ENCODE data around the gene SLC38A1.
"Not testable (repeated sequence)": the region's sequence is repeated elsewhere in the genome, so short reads cannot be mapped to it uniquely, and the experiment has no call there.

SLC38A1 gene

DNA sequence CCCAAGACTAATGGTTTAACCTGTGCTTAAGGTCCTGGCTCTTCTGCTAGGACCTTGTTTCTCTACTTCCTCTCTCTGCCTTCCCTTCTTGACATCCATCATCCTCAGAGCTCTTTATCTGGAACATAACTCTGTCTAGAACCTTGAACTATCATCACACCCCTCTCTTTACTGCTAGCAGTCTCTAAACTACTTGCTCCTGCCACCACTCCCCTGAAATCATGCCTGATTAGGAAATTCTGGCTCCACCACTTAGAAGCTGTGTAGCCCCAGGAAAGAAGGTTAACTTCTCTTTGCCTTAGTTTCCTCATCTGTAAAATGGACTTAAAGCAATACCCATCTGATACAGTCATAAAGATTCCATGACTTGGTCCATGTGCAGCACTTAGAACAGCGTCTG, 9.1 kb downstream of the SLC38A1 start:
- TF ChIP-seq, protein P1, sequence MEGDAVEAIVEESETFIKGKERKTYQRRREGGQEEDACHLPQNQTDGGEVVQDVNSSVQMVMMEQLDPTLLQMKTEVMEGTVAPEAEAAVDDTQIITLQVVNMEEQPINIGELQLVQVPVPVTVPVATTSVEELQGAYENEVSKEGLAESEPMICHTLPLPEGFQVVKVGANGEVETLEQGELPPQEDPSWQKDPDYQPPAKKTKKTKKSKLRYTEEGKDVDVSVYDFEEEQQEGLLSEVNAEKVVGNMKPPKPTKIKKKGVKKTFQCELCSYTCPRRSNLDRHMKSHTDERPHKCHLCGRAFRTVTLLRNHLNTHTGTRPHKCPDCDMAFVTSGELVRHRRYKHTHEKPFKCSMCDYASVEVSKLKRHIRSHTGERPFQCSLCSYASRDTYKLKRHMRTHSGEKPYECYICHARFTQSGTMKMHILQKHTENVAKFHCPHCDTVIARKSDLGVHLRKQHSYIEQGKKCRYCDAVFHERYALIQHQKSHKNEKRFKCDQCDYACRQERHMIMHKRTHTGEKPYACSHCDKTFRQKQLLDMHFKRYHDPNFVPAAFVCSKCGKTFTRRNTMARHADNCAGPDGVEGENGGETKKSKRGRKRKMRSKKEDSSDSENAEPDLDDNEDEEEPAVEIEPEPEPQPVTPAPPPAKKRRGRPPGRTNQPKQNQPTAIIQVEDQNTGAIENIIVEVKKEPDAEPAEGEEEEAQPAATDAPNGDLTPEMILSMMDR (IDR thresholded peaks at IDR 0.05; ENCODE audit: borderline replicate concordance, insufficient read depth, low read depth, low read length) = no peak
- no peak overlapping the region for H3K4me3 ChIP-seq (ENCODE audit: low read depth, low read length)

DNA sequence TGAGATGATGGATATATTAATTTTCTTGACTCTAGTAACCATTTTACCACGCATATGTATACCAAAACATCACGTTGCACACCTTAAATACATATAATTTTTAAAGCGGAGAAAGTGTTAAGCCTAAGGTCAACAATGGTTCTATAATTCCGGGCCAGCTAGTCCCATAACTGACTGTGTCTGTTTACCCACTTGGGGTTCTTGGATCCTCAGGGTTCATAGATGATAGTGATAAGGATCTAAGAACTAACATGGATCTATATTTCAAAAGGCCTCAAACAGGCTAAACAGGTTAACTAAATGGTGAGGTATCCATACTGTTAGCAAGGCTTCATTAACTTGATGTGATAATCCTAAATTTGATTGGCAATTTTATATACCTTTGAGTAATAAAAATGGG, 9.8 kb downstream of the SLC38A1 start:
- TF ChIP-seq, protein P1 (IDR thresholded peaks at IDR 0.05; ENCODE audit: borderline replicate concordance, insufficient read depth, low read depth, low read length) = no peak

DNA sequence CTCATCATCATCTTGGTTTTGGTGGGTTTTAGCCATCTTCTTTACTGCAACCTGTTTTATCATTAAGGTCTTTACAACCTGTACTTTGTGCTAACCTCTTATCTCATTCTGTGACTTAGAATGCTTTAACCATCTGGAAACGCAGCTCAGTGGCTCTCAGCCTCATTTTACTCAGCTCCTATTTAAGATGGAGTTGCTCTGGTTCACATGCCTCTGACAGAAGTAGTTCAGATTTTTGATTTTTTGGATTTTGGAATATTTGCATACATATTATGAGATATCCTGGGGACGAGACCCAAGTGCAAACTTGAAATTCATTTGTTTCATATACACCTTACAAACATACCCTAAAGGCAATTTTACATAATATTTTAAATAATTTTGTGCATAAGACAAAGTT, 10.7 kb downstream of the SLC38A1 start:
- TF ChIP-seq, protein P1 (IDR thresholded peaks at IDR 0.05; ENCODE audit: borderline replicate concordance, insufficient read depth, low read depth, low read length) = no peak
- H3K4me3 ChIP-seq (ENCODE audit: low read depth, low read length) = no peak overlapping the region

More for the DNA sequence above, 9.8 kb downstream of the SLC38A1 start:
- no peak overlapping the region for H3K4me3 ChIP-seq (ENCODE audit: low read depth, low read length)

DNA sequence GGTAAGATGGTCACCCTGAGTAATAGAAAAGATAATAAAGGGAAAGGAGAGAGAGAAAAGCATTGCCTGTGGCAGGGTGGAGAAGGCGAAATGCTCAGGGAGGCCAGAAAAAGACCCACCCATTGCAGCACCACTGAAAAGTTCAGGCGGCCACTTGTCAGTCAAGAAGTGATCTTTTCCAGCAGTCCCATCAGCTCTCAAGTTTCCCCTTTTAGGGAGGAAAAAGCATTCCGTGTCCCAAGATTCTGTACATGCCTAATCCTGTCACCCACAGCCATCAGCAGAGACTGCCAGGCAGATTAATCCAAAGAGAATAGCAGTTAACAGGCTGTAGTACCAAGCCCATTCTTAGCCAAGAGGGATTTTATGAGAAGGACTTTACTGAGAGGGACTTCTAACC, 11.9 kb downstream of the SLC38A1 start:
- TF ChIP-seq, protein P1 (IDR thresholded peaks at IDR 0.05; ENCODE audit: borderline replicate concordance, insufficient read depth, low read depth, low read length) = no peak
- no peak overlapping the region for H3K4me3 ChIP-seq (ENCODE audit: low read depth, low read length)

DNA sequence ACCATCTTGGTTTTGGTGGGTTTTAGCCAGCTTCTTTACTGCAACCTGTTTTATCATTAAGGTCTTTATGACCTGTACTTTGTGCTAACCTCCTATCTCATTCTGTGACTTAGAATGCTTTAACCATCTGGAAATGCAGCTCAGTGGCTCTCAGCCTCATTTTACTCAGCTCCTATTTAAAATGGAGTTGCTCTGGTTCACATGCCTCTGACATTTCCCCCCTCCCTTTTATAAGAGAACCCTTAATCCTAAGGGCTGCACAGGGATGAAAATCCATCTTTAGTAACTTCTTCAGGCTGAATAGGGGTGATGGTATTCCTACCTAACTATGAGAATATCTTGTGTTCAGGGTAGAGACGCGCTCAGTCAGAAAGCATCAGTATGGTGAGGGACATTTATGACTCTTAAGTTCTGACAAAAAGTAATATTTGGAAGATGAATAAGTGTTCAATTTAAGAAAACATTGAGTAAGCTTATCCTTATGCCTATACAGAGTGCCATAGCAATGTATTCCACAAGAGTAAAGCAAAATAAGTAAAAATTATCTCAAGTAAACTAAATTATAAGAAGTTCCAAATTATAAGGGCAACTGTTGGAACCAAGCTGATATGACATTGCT, 15.2 kb downstream of the SLC38A1 start:
- no peak overlapping the region for H3K4me3 ChIP-seq (ENCODE audit: low read depth, low read length)
- TF ChIP-seq, protein P1 (IDR thresholded peaks at IDR 0.05; ENCODE audit: borderline replicate concordance, insufficient read depth, low read depth, low read length) = no peak

DNA sequence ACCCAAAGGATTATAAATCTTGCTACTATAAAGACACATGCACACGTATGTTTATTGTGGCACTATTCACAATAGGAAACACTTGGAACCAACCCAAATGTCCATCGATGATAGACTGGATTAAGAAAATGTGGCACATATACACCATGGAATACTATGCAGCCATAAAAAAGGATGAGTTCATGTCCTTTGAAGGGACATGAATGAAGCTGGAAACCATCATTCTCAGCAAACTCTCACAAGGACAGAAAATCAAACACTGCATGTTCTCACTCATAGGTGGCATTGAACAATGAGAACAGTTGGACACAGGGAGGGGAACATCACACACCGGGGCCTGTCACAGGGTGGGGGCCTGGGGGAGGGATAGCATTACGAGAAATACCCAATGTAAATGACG, 16.8 kb downstream of the SLC38A1 start:
- not testable (repeated sequence) for H3K4me3 ChIP-seq (ENCODE audit: low read depth, low read length)

DNA sequence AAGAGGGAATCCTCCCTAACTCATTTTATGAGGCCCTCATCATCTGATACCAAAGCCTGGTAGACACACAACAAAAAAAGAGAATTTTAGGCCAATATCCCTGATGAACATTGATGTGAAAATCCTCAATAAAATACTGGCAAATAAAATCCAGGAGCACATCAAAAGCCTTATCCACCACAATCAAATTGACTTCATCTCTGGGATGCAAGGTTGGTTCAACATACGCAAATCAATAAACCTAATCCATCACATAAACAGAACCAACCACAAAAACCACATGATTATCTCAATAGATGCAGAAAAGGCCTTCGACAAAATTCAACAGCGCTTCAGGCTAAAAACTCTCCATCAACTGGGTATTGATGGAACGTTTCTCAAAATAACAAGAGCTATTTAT, 18.9 kb downstream of the SLC38A1 start:
- H3K4me3 ChIP-seq (ENCODE audit: low read depth, low read length) = not testable (repeated sequence)

DNA sequence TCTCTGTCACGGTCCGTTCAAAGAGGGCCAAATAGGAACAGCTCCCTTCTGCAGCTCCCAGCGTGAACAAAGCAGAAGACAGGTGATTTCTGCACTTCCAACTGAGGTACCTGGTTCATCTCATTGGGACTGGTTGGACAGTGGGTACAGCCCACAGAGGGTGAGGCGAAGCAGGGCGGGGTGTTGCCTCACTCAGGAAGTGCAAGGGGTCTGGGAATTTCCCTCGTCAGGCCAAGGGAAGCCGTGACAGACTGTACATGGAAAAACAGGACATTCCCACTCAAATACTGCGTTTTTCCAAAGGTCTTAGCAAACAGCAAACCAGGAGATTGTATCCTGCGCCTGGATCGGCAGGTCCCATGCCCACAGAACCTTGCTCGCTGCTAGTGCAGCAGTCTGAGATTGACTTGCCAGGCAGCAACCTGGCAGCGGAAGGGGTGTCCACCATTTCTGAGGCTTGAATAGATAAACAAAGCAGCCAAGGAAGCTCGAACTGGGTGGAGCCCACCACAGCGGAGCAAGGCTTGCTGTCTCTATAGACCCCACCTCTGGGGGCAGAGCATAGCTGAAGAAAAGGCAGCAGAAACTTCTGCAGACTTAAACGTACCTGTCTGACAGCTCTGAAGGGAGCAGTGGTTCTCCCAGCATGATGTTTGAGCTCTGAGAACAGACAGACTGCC, 22.7 kb downstream of the SLC38A1 start:
- TF ChIP-seq, protein P1 (IDR thresholded peaks at IDR 0.05; ENCODE audit: borderline replicate concordance, insufficient read depth, low read depth, low read length) = no peak
- no peak overlapping the region for H3K4me3 ChIP-seq (ENCODE audit: low read depth, low read length)
